Measurements from ENCODE around the gene EI24.

- TF ChIP-seq CTCF (IDR thresholded peaks at IDR 0.05; ENCODE audit: insufficient read depth, low read length, poor library complexity, severe bottlenecking) (no peak), EZH2phosphoT487 (conservative IDR thresholded peaks at IDR 0.05; ENCODE audit: low read length) (no peak)
These were observed 14.2 kb downstream of the EI24 start for GRCh38 chr11:125583496-125583895.
